GM23338 (cell line): Measurements from ENCODE around the gene AVPR2. TPM values are rescaled to one million over a fixed set of nuclear protein-coding genes. Genes with fewer than 3 reads are reported as not detected.

Source experiments
- ATAC-seq: fragments of 200-7000 bp; cut with Tn5 transposase; 3 replicates; pipeline ENCODE4 v1.9.1; 2020
- DNase-seq: peaks from one replicate; pipeline ENCODE4 v3.0.0-alpha.2; 2015; ENCODE audit warnings: low spot score
- H2AFZ ChIP-seq: fragments of 200-600 bp; sonication (generic); 2 replicates; pipeline ENCODE4 v1.8.0; 2016; ENCODE audit warnings: antibody characterized with exemption, mild to moderate bottlenecking, moderate library complexity
- H3F3A ChIP-seq: fragments of 200-600 bp; sonication (generic); replicated peaks from 2 replicates; pipeline ENCODE4 v1.8.0; 2017; ENCODE audit warnings: antibody characterized with exemption, mixed run types, low read depth
- H3K27ac ChIP-seq: fragments of 200-600 bp; sonication (generic); 2 replicates; pipeline ENCODE4 v1.6.1; 2016; ENCODE audit warnings: low read depth
- H3K27me3 ChIP-seq: fragments of 200-600 bp; sonication (generic); 2 replicates; pipeline ENCODE4 v1.8.0; 2016; ENCODE audit warnings: mild to moderate bottlenecking, mixed run types, moderate library complexity; ENCODE audit not compliant: insufficient read depth
- H3K36me3 ChIP-seq: fragments of 200-600 bp; sonication (generic); 2 replicates; pipeline ENCODE4 v1.8.0; 2016; ENCODE audit warnings: mild to moderate bottlenecking; ENCODE audit not compliant: insufficient read depth
- H3K4me1 ChIP-seq: fragments of 200-600 bp; sonication (generic); 2 replicates; pipeline ENCODE4 v1.8.0; 2016; ENCODE audit warnings: mild to moderate bottlenecking, moderate library complexity; ENCODE audit not compliant: insufficient read depth
- H3K4me2 ChIP-seq: fragments of 200-600 bp; sonication (generic); 2 replicates; pipeline ENCODE4 v1.7.1; 2017; ENCODE audit warnings: mixed run types
- H3K4me3 ChIP-seq: fragments of 200-600 bp; sonication (generic); 2 replicates; pipeline ENCODE4 v1.6.1; 2016; ENCODE audit warnings: mixed run types
- H3K79me2 ChIP-seq: fragments of 200-600 bp; sonication (generic); replicated peaks from 2 replicates; pipeline ENCODE4 v1.8.0; 2017; ENCODE audit warnings: mild to moderate bottlenecking; ENCODE audit not compliant: insufficient read depth
- H3K9me2 ChIP-seq: fragments of 200-600 bp; sonication (generic); 2 replicates; pipeline ENCODE4 v1.8.0; 2017; ENCODE audit not compliant: insufficient read depth
- H4K20me1 ChIP-seq: fragments of 200-600 bp; sonication (generic); replicated peaks from 2 replicates; pipeline ENCODE4 v1.8.0; 2017; ENCODE audit warnings: mild to moderate bottlenecking; ENCODE audit not compliant: insufficient read depth
- H3K27ac Mint-ChIP-seq: 2 replicates; pipeline ENCODE4 v1.8.0; 2020; ENCODE audit warnings: inconsistent platforms, mild to moderate bottlenecking, moderate library complexity, mixed read lengths
- H3K27me3 Mint-ChIP-seq: 3 replicates; pipeline ENCODE4 v1.8.0; 2022; ENCODE audit warnings: low read depth, mild to moderate bottlenecking, moderate library complexity, mixed read lengths, inconsistent platforms; ENCODE audit not compliant: insufficient read depth, poor library complexity
- H3K36me3 Mint-ChIP-seq: 3 replicates; pipeline ENCODE4 v1.8.0; 2021; ENCODE audit warnings: low read depth, mild to moderate bottlenecking, inconsistent platforms, moderate library complexity, mixed read lengths
- H3K4me1 Mint-ChIP-seq: 3 replicates; pipeline ENCODE4 v1.8.0; 2020; ENCODE audit warnings: mild to moderate bottlenecking, inconsistent platforms, mixed read lengths
- H3K4me3 Mint-ChIP-seq: 3 replicates; pipeline ENCODE4 v1.8.0; 2021; ENCODE audit warnings: moderate library complexity, mild to moderate bottlenecking, inconsistent platforms, mixed read lengths
- H3K9me3 Mint-ChIP-seq: 3 replicates; pipeline ENCODE4 v1.8.0; 2020; ENCODE audit warnings: moderate library complexity, mild to moderate bottlenecking, inconsistent platforms, mixed read lengths
- CREB1 ChIP-seq: fragments of 250-450 bp; sonication (Bioruptor Pico); IDR thresholded peaks from 2 replicates; pipeline ENCODE4 v1.5.0; 2020; ENCODE audit warnings: low read depth, mild to moderate bottlenecking, moderate library complexity
- EZH2 ChIP-seq: fragments of 200-600 bp; sonication (generic); IDR thresholded peaks from one replicate; pipeline ENCODE4 v1.8.0; 2017; ENCODE audit warnings: antibody characterized with exemption, mild to moderate bottlenecking, low read depth; ENCODE audit not compliant: unreplicated experiment
- EZH2phosphoT487 ChIP-seq: fragments of 200-600 bp; sonication (generic); IDR thresholded peaks from one replicate; pipeline ENCODE4 v1.8.1; 2018; ENCODE audit warnings: antibody characterized with exemption; ENCODE audit not compliant: unreplicated experiment
- JUNB ChIP-seq: IDR thresholded peaks from one replicate; pipeline ENCODE4 v1.6.1; 2016; ENCODE audit warnings: antibody characterized with exemption; ENCODE audit not compliant: unreplicated experiment
- NANOG ChIP-seq: IDR thresholded peaks from 2 replicates; pipeline ENCODE4 v1.6.1; 2016; ENCODE audit warnings: antibody characterized with exemption, borderline replicate concordance
- POLR2AphosphoS5 ChIP-seq: IDR thresholded peaks from 2 replicates; pipeline ENCODE4 v1.6.1; 2016; ENCODE audit warnings: antibody characterized with exemption, low read depth
- STAT1 ChIP-seq: IDR thresholded peaks from one replicate; pipeline ENCODE4 v1.6.1; 2016; ENCODE audit warnings: antibody characterized with exemption; ENCODE audit not compliant: unreplicated experiment
- ZNF114 ChIP-seq: fragments of 250-450 bp; sonication (Bioruptor Pico); IDR thresholded peaks from 2 replicates; pipeline ENCODE4 v1.5.0; 2020; ENCODE audit warnings: mild to moderate bottlenecking, moderate library complexity
- ZNF331 ChIP-seq: fragments of 250-450 bp; sonication (Bioruptor Pico); IDR thresholded peaks from 2 replicates; pipeline ENCODE4 v1.5.0; 2020; ENCODE audit warnings: low read depth, mild to moderate bottlenecking, moderate library complexity
- polyA plus RNA-seq: library from polyadenylated mRNA; unstranded; fragments of >200 nt; fragmentation: Nextera tagmentation; extraction: Ambion mirVana; gene quantifications from 2 replicates; pipeline ENCODE4 v1.2.1, GENCODE V29; 2016
- total RNA-seq: library from RNA; depleted of rRNA; stranded (reverse); fragments of >200 nt; shearing (Covaris generic); gene quantifications from 2 replicates; pipeline ENCODE4 v1.2.3, GENCODE V29; 2014
- TF ChIP-seq, protein P1 (sequence below): fragments of 250-450 bp; sonication (Bioruptor Pico); IDR thresholded peaks from 2 replicates; pipeline ENCODE4 v1.5.0; 2020; ENCODE audit warnings: mild to moderate bottlenecking, moderate library complexity
- TF ChIP-seq, protein P2 (sequence below), 2 experiments: fragments of 200-600 bp in 1 of 2; sonication (generic) in 1 of 2; conservative IDR thresholded peaks; 2 replicates each; pipeline versions ENCODE4 v1.5.1 to v1.6.1; 2016 to 2017; ENCODE audit warnings: antibody characterized with exemption in 2 of 2, low read depth in 2 of 2, mild to moderate bottlenecking in 2 of 2, moderate library complexity in 1 of 2
- TF ChIP-seq, protein P3 (sequence below): IDR thresholded peaks from 2 replicates; pipeline ENCODE4 v1.6.1; 2016; ENCODE audit warnings: antibody characterized with exemption
- TF ChIP-seq, protein P4 (sequence below): IDR thresholded peaks from one replicate; pipeline ENCODE4 v1.6.1; 2018; ENCODE audit warnings: antibody characterized with exemption; ENCODE audit not compliant: unreplicated experiment

The AVPR2 gene
- total and polyA plus RNA-seq, 2 experiments from 2014 or later, result not detected

DNA sequence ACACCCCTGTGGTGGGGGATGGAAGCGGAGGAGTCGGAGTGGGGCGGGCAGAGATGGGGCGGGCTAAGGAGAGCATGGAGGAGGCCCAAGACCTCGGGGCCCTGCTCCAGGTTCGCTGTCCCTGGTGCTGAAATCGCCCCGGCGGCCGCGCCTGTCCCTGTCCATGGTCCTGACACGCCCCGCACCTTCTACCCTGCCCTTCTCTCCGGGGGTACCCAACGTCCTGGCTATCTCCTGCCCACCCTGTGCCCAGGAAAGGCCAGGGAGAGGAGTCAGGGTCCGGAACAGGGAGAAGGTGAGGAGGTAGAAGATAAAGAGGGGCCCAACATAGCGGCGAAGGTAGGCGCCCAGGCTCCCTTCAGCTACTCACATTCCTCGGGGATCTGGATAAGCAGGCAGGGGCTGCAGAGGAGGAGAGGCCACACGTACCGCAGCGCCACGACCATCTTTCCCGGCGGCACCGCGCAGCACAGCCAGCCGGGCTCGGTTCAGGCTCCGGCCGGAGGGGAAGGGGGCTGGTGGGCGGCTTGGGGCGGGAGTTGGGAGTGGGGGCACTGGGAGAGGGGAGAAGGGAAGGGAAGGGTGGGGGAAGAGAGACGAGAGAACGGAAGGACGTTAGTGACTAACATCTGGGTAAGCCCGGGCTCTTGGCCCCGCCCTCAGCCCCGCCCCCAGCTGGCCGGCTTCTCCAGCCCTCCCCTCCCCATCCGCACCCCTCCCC is 28.9 kb upstream of the AVPR2 start:
- no peaks in the 10 kb centered on the region for H3K27me3 ChIP-seq
- H3K4me3 ChIP-seq, result peak overlapping the region; percentile 47; the same call in 1 of the 2 replicates
- peaks cover 17% of the 10 kb centered on the region for H3K27me3 Mint-ChIP-seq
- H3K4me2 ChIP-seq, result peak overlapping the region; percentile 69
- H3K36me3 ChIP-seq, result no peaks in the 10 kb centered on the region
- no peaks in the 10 kb centered on the region for H4K20me1 ChIP-seq
- H3K36me3 Mint-ChIP-seq, result peaks cover 8% of the 10 kb centered on the region; the same call in 2 of the 3 replicates
- H3K79me2 ChIP-seq, result no peaks in the 10 kb centered on the region
- H3K27ac ChIP-seq, result no peak overlapping the region
- peaks cover 18% of the 10 kb centered on the region; the same call in 1 of the 2 replicates for H3K4me1 ChIP-seq
- H3K27ac Mint-ChIP-seq, result no peak overlapping the region
- TF ChIP-seq EZH2phosphoT487 (no peak), ZNF114 (no peak), NANOG (no peak), STAT1 (no peak), POLR2AphosphoS5 (no peak), CREB1 (CRISPR knock-in tag) (no peak; the same call in 1 of the 2 replicates), ZNF331 (CRISPR knock-in tag) (no peak), EZH2 (no peak), JUNB (no peak)
- TF ChIP-seq, protein P1, sequence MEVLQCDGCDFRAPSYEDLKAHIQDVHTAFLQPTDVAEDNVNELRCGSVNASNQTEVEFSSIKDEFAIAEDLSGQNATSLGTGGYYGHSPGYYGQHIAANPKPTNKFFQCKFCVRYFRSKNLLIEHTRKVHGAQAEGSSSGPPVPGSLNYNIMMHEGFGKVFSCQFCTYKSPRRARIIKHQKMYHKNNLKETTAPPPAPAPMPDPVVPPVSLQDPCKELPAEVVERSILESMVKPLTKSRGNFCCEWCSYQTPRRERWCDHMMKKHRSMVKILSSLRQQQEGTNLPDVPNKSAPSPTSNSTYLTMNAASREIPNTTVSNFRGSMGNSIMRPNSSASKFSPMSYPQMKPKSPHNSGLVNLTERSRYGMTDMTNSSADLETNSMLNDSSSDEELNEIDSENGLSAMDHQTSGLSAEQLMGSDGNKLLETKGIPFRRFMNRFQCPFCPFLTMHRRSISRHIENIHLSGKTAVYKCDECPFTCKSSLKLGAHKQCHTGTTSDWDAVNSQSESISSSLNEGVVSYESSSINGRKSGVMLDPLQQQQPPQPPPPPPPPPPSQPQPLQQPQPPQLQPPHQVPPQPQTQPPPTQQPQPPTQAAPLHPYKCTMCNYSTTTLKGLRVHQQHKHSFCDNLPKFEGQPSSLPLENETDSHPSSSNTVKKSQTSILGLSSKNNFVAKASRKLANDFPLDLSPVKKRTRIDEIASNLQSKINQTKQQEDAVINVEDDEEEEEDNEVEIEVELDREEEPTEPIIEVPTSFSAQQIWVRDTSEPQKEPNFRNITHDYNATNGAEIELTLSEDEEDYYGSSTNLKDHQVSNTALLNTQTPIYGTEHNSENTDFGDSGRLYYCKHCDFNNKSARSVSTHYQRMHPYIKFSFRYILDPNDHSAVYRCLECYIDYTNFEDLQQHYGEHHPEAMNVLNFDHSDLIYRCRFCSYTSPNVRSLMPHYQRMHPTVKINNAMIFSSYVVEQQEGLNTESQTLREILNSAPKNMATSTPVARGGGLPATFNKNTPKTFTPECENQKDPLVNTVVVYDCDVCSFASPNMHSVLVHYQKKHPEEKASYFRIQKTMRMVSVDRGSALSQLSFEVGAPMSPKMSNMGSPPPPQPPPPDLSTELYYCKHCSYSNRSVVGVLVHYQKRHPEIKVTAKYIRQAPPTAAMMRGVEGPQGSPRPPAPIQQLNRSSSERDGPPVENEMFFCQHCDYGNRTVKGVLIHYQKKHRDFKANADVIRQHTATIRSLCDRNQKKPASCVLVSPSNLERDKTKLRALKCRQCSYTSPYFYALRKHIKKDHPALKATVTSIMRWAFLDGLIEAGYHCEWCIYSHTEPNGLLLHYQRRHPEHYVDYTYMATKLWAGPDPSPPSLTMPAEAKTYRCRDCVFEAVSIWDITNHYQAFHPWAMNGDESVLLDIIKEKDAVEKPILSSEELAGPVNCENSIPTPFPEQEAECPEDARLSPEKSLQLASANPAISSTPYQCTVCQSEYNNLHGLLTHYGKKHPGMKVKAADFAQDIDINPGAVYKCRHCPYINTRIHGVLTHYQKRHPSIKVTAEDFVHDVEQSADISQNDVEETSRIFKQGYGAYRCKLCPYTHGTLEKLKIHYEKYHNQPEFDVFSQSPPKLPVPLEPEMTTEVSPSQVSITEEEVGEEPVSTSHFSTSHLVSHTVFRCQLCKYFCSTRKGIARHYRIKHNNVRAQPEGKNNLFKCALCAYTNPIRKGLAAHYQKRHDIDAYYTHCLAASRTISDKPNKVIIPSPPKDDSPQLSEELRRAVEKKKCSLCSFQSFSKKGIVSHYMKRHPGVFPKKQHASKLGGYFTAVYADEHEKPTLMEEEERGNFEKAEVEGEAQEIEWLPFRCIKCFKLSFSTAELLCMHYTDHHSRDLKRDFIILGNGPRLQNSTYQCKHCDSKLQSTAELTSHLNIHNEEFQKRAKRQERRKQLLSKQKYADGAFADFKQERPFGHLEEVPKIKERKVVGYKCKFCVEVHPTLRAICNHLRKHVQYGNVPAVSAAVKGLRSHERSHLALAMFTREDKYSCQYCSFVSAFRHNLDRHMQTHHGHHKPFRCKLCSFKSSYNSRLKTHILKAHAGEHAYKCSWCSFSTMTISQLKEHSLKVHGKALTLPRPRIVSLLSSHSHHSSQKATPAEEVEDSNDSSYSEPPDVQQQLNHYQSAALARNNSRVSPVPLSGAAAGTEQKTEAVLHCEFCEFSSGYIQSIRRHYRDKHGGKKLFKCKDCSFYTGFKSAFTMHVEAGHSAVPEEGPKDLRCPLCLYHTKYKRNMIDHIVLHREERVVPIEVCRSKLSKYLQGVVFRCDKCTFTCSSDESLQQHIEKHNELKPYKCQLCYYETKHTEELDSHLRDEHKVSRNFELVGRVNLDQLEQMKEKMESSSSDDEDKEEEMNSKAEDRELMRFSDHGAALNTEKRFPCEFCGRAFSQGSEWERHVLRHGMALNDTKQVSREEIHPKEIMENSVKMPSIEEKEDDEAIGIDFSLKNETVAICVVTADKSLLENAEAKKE, result no peak
- TF ChIP-seq, protein P2, sequence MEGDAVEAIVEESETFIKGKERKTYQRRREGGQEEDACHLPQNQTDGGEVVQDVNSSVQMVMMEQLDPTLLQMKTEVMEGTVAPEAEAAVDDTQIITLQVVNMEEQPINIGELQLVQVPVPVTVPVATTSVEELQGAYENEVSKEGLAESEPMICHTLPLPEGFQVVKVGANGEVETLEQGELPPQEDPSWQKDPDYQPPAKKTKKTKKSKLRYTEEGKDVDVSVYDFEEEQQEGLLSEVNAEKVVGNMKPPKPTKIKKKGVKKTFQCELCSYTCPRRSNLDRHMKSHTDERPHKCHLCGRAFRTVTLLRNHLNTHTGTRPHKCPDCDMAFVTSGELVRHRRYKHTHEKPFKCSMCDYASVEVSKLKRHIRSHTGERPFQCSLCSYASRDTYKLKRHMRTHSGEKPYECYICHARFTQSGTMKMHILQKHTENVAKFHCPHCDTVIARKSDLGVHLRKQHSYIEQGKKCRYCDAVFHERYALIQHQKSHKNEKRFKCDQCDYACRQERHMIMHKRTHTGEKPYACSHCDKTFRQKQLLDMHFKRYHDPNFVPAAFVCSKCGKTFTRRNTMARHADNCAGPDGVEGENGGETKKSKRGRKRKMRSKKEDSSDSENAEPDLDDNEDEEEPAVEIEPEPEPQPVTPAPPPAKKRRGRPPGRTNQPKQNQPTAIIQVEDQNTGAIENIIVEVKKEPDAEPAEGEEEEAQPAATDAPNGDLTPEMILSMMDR (conservative IDR thresholded peaks at IDR 0.05; ENCODE audit: low read depth in 2 of 2), result no peak
- TF ChIP-seq, protein P3, sequence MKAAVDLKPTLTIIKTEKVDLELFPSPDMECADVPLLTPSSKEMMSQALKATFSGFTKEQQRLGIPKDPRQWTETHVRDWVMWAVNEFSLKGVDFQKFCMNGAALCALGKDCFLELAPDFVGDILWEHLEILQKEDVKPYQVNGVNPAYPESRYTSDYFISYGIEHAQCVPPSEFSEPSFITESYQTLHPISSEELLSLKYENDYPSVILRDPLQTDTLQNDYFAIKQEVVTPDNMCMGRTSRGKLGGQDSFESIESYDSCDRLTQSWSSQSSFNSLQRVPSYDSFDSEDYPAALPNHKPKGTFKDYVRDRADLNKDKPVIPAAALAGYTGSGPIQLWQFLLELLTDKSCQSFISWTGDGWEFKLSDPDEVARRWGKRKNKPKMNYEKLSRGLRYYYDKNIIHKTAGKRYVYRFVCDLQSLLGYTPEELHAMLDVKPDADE, result peak; percentile 36; the same call in 1 of the 2 replicates
- TF ChIP-seq, protein P4, sequence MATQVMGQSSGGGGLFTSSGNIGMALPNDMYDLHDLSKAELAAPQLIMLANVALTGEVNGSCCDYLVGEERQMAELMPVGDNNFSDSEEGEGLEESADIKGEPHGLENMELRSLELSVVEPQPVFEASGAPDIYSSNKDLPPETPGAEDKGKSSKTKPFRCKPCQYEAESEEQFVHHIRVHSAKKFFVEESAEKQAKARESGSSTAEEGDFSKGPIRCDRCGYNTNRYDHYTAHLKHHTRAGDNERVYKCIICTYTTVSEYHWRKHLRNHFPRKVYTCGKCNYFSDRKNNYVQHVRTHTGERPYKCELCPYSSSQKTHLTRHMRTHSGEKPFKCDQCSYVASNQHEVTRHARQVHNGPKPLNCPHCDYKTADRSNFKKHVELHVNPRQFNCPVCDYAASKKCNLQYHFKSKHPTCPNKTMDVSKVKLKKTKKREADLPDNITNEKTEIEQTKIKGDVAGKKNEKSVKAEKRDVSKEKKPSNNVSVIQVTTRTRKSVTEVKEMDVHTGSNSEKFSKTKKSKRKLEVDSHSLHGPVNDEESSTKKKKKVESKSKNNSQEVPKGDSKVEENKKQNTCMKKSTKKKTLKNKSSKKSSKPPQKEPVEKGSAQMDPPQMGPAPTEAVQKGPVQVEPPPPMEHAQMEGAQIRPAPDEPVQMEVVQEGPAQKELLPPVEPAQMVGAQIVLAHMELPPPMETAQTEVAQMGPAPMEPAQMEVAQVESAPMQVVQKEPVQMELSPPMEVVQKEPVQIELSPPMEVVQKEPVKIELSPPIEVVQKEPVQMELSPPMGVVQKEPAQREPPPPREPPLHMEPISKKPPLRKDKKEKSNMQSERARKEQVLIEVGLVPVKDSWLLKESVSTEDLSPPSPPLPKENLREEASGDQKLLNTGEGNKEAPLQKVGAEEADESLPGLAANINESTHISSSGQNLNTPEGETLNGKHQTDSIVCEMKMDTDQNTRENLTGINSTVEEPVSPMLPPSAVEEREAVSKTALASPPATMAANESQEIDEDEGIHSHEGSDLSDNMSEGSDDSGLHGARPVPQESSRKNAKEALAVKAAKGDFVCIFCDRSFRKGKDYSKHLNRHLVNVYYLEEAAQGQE, result peak; percentile 97
- ATAC-seq (peak; percentile 60), DNase-seq (peak; percentile 50)
- H3K9me3 Mint-ChIP-seq, result no peaks in the 10 kb centered on the region; the same call in 2 of the 3 replicates
- H3K9me2 ChIP-seq, result no peaks in the 10 kb centered on the region
- H3K4me3 Mint-ChIP-seq, result peak overlapping the region; percentile 45
- no peaks in the 10 kb centered on the region for H3F3A ChIP-seq
- H2AFZ ChIP-seq, result no peak overlapping the region
- H3K4me1 Mint-ChIP-seq, result peaks cover 66% of the 10 kb centered on the region
